ENCODE data around the gene KCNB1. TPM values are rescaled to one million over a fixed set of nuclear protein-coding genes. Genes with fewer than 3 reads are reported as not detected.

Gene KCNB1
- 10 to 100 TPM in 4 of 12 donors, 1 to 10 TPM in 7, not detected in 1; 4.3 to 13.6 (median 9.8) TPM for polyA plus RNA-seq (ENCODE audit: insufficient read length in 12 of 12)
- long read RNA-seq, donor 1, result 0 reads
- long read RNA-seq, donor 2, full-length matches to known transcripts, result 5 of 5 reads
- long read RNA-seq, donor 2, partial matches to known transcripts, result 0 of 5 reads
- long read RNA-seq, donor 2, other reads (novel, unspliced or antisense), result 0 of 5 reads
- long read RNA-seq, donor 3, full-length matches to known transcripts, result 1 of 1 reads
- long read RNA-seq, donor 3, partial matches to known transcripts, result 0 of 1 reads
- long read RNA-seq, donor 3, other reads (novel, unspliced or antisense), result 0 of 1 reads
- long read RNA-seq, donor 4, full-length matches to known transcripts, result 1 of 1 reads
- long read RNA-seq, donor 4, partial matches to known transcripts, result 0 of 1 reads
- long read RNA-seq, donor 4, other reads (novel, unspliced or antisense), result 0 of 1 reads
- long read RNA-seq, donor 5, full-length matches to known transcripts, result 7 of 7 reads
- long read RNA-seq, donor 5, partial matches to known transcripts, result 0 of 7 reads
- long read RNA-seq, donor 5, other reads (novel, unspliced or antisense), result 0 of 7 reads
- long read RNA-seq, donor 6, full-length matches to known transcripts, result 4 of 4 reads
- long read RNA-seq, donor 6, partial matches to known transcripts, result 0 of 4 reads
- long read RNA-seq, donor 6, other reads (novel, unspliced or antisense), result 0 of 4 reads
- long read RNA-seq, donor 7, result 0 reads
- long read RNA-seq, donor 8, full-length matches to known transcripts, result 3 of 3 reads
- long read RNA-seq, donor 8, partial matches to known transcripts, result 0 of 3 reads
- long read RNA-seq, donor 8, other reads (novel, unspliced or antisense), result 0 of 3 reads
- long read RNA-seq, donor 9, partial matches to known transcripts, result 0 of 1 reads
- long read RNA-seq, donor 9, other reads (novel, unspliced or antisense), result 0 of 1 reads
- long read RNA-seq, donor 10, full-length matches to known transcripts, result 2 of 2 reads
- long read RNA-seq, donor 10, partial matches to known transcripts, result 0 of 2 reads
- long read RNA-seq, donor 10, other reads (novel, unspliced or antisense), result 0 of 2 reads
- long read RNA-seq, donor 11, full-length matches to known transcripts, result 3 of 3 reads
- long read RNA-seq, donor 11, partial matches to known transcripts, result 0 of 3 reads
- long read RNA-seq, donor 11, other reads (novel, unspliced or antisense), result 0 of 3 reads

GRCh38 chr20:49482621-49483017 is at the start of gene KCNB1:
TSS of gene KCNB1 (minus strand) at chr20:49482668. CDS start at chr20:49482480, 188 bp downstream.
- DNase-seq, result peak; percentile 54

GRCh38 chr20:49529470-49529869 is 47.0 kb upstream of the KCNB1 start:
- no peak for DNase-seq

- no peak for DNase-seq
Measured at GRCh38 chr20:49526568-49526967, 44.1 kb upstream of the KCNB1 start.

- no peak for DNase-seq
Measured at GRCh38 chr20:49526056-49526455, 43.6 kb upstream of the KCNB1 start.

- no peak for DNase-seq
Measured at GRCh38 chr20:49523767-49524360, 41.4 kb upstream of the KCNB1 start.

DNA sequence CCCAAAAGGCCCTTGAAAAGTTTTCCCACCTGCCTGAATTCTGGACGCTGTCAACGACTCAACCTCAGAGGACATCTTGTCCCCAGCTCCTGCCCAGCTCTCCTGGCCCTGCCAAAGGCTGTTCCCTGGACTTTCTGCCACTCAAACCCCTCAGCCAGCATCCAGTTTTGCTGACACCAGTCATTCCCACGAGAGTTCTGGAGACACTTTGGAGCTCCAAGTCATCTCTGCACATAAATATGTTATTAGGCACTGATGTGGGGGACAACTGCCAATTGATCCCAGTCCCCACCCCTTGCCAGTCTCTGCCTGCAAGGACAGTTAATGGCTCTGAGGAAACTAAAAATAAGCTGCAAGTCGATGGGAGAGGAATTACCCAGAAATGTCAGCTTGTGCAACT is 38.9 kb upstream of the KCNB1 start:
- DNase-seq, result no peak

DNA sequence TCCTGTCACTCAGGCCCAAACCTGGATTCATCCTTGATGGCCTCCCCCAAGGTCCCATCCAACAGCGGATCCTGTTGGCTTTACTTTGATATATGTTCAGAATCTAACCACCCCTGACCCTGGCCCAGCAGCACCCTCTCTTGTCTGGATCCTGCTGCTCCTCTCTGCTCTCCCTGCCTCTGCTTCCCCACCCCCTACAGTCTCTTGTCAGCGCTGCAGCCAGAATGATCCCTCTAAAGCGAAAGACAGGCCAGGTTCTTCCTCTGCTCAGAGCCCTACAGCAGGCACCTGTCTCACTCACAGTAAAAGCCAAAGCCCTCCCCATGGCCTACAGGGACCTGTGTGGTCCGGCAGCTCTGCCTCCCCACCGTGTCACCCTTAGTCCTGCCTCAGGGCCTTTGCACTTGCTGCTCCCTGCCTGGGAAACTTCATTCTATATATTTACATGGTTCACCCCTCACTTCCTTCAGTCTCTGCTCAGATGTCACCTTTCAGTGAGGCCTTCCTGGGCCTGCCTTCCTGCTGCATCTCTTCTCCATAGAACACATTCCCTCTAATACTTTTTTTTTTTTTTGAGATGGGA is 37.4 kb upstream of the KCNB1 start:
- no peak for DNase-seq

DNA sequence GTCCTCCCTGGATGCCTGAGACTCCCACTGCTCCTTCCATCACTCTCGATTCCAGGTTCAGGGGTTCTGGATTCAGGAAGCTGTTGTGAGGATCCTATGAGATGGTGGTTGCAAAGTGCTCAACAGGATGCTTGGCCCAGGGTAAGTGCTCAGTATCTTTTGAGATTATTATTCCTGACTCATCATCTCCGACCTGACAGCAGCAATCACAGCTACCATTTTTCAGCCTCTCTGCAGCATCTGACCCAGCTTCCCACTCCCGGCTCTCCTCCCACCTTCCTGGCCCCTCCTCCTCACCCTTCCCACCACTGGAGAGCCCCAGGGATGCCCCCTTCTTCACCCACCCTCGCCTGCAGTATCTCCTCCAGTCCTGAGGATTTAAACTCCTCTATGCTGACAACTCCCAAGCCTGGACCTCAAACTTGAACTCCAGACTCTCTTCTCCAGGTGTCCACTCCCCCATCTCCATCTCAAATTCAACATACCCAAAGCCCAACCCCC is 36.8 kb upstream of the KCNB1 start:
- DNase-seq, result no peak

DNA sequence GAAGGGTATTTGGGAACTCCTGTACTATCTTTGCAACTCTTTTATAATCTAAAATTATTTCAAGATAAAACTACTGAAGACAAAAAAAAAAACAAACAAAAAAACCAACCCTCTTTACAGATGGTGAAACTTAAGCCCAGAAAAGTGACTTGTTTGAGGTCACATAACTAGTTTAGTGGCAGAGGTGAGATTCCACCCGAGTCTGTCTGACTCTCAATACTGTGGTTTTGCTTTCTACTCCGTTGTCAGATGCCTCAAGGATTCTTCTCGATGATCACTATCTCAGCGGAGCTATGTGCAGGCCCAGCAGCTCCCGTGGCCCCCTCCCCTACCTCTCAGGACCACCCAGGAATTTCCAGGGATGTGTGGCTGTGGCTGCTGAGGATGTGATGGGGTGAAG is 36.1 kb upstream of the KCNB1 start:
- no peak for DNase-seq

DNA sequence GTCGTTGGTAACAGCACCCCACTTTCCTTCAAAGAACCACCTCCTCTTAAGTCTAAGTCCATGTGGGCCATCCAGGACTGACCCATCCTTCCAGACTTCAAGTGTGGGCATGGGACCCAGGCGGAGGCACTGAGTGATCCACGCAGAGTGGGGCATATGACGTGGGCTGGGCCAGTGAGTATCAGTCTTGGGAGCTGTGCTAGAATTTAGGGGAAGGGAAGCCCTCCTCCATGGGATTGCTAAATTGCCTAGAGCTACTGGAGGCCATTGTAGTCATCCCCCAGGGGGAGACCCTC is 35.3 kb upstream of the KCNB1 start:
- no peak for DNase-seq

- no peak for DNase-seq
Measured at GRCh38 chr20:49516916-49517804, 34.7 kb upstream of the KCNB1 start.

- DNase-seq, result no peak
Measured at GRCh38 chr20:49515586-49515985, 33.1 kb upstream of the KCNB1 start.

GRCh38 chr20:49513517-49513916 is 31.0 kb upstream of the KCNB1 start:
- DNase-seq, result no peak

DNA sequence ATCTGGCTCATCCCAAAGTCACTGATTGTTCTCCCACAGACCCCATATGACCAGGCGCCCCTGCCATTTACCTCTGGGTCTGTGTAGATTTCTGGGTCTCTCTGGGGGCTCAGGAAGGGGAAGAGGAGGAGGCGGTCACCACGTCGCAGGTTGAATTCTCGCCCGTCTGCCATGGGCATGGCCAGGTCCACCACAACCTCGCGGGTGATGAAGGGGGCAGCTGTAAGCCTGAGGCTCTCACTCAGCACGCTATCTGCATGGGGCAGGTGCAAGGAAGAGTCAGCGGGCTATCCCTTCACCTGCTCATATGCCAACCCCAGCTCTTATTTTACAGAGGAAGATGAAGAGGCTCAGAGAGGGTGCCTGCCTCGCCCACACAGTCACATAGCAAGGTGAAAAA is 30.5 kb upstream of the KCNB1 start:
- no peak for DNase-seq

DNA sequence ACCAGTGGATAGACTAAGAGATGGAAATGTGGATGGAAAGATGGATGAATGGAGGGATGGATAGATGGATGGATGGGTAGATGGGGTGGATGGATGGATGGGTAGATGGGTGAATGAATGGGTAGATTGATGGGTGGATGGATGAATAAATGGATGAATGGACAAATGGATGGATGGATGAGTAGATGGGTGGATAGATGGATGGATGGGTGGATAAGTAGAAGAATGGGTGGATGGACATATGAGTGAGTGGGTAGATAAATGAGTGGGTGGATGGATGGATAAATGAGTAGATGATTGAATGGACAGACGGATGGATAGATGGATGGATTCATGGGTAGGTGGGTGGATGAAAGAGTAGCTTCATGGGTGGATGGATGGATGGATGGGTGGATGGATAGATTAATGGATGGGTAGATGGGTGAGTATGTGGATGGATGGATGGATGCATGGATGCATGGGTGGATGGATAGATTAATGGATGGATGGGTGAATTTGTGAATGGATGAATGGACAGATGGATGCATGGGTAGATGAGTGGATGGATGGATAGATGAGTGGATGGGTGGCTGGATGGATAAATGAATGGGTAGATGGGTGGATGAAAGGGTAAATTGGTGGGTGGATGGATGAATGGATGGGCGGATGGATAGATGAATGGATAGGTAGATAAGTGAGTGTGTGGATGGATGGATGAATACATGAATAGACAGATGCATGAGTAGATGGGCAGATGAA is 29.5 kb upstream of the KCNB1 start:
- DNase-seq, result no peak

DNA sequence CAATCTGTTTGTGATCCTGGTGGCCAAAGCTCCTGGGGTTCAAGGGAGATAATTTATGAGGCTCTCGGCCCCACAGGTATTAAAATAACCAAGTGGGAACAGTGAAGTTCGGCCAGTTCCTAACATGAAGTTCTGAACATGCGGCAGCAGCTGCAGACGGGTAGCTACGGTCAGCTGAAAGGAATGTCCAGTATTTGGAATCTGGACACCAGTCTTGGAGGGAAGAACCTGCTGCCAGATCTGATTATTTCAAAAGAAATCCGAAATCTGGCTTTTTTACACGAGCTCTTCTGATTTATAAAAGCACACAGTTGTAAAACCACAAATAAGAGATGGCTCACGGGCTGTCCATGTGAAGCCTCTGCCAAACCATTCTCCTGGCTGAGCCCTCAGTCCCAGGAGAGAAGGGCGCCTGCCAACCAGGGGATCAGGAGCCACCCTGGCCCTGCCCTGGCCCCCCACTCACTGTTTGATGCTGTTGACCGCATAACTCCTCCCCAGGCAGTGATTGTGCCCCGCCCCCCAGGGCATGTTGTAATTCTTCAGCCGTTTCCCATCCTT is 28.2 kb upstream of the KCNB1 start:
- DNase-seq, result peak; percentile 67

DNA sequence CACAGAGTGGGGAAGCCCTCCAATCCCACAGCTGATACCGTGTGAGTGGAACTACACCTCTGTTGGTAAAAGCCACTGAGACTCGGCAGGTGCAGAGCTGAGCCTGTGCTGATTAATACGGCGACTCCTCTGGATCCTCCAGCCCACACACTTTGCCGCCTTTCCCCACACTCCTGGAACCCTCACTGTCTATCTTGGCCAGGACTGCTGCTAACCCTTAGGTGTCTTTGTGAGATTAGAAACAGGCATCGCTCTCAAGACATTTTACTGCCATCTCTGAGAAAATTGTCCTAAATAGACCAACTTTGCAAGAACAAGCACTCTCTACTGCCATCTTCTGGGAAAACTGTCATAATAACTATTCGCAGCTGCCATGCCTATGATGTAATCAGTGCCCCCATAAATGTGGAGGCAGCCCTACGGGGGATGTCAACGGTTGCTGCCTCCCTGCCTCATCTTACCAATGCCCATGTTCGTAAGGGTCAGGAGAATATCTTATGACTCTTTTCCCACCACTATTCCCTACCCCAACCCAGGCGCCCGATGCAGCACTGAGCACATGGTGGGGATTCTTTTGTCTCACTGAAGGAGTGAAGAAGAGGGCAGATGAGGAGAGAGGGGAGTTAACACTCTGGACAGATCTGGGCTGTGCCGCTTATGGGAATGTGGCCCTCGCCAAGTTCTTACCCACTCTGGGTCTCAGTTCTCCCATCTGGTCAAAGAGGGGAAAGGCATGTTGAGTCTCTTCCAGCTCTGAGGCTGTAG is 26.1 kb upstream of the KCNB1 start:
- peak; percentile 41 for DNase-seq

DNA sequence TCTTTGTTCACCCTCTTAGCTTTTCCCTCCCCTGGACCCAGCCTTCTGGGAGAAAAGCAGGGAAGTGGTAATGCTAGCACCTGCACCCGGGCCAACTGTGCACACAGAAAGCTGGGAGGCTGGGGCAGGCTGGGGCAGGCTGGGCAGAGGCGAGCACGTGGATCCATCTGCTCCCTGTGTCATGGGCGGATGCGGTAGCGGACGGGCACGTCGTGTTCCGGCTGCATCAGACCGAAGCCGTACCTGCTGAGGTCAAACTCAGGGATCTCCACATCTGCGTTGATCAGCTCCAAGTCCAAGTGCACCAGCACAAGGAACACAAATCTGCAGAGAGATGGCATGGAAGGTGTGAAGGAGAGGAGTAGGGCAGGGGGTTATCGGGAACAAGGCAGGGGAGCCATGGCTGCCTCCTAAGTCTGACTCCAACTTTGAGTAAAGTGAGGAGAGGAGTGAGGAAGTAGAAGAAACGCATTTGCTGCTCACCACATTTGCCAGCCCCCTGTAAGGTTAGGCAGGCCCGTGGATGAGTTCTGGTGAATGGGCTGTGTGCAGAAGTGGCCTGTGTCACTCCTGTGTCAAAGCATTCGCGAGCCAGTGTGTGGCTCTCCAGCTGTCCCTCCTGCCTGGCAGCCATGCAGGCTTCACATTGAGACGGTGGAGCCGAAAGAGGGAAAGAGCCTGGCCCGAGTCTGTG is 25.4 kb upstream of the KCNB1 start:
- no peak for DNase-seq
